Memory B cell (primary cell): ENCODE results near the gene KHSRP.

Experiments
- ATAC-seq: fragments of 150-1000 bp; cut with Tn5 transposase; 2 replicates; pipeline ENCODE4 v1.10.0; 2021; ENCODE audit warnings: low read depth, mild to moderate bottlenecking, moderate library complexity
- DNase-seq, 2 donors: peaks; one replicate each; pipeline ENCODE4 v3.0.0; 2022; ENCODE audit warnings: low spot score in 2 of 2
- H3K27ac Mint-ChIP-seq: one replicate; pipeline ENCODE4 v1.8.0; 2022; ENCODE audit warnings: mild to moderate bottlenecking, moderate library complexity, mixed read lengths
- H3K27me3 Mint-ChIP-seq: one replicate; pipeline ENCODE4 v1.8.0; 2022; ENCODE audit warnings: mixed read lengths
- H3K36me3 Mint-ChIP-seq: one replicate; pipeline ENCODE4 v1.8.0; 2022; ENCODE audit warnings: mild to moderate bottlenecking, mixed read lengths
- H3K4me1 Mint-ChIP-seq: one replicate; pipeline ENCODE4 v1.8.0; 2022; ENCODE audit warnings: mixed read lengths
- H3K4me3 Mint-ChIP-seq: one replicate; pipeline ENCODE4 v1.8.0; 2022; ENCODE audit warnings: mild to moderate bottlenecking, moderate library complexity, mixed read lengths
- H3K9me3 Mint-ChIP-seq: one replicate; pipeline ENCODE4 v1.8.0; 2022; ENCODE audit warnings: mixed read lengths

Gene KHSRP

GRCh38 chr19:6417713-6418561, 6.7 kb downstream of the KHSRP start:
- no peak for ATAC-seq
- Mint-ChIP-seq H3K27ac (no peak overlapping the region), H3K4me1 (peaks cover 11% of the 10 kb centered on the region), H3K27me3 (no peaks in the 10 kb centered on the region), H3K4me3 (no peak overlapping the region), H3K9me3 (no peaks in the 10 kb centered on the region), H3K36me3 (peaks cover 19% of the 10 kb centered on the region)
- no peak for DNase-seq

GRCh38 chr19:6416658-6417405, 7.8 kb downstream of the KHSRP start:
- peaks cover 19% of the 10 kb centered on the region for H3K36me3 Mint-ChIP-seq
- H3K27ac Mint-ChIP-seq: no peak overlapping the region
- no peak overlapping the region for H3K4me3 Mint-ChIP-seq
- ATAC-seq (no peak), DNase-seq (no peak)
- no peaks in the 10 kb centered on the region for H3K27me3 Mint-ChIP-seq
- H3K9me3 Mint-ChIP-seq: no peaks in the 10 kb centered on the region
- H3K4me1 Mint-ChIP-seq: peaks cover 4% of the 10 kb centered on the region

- H3K27me3 Mint-ChIP-seq: no peaks in the 10 kb centered on the region
- no peak overlapping the region for H3K27ac Mint-ChIP-seq
- H3K9me3 Mint-ChIP-seq: no peaks in the 10 kb centered on the region
- ATAC-seq (no peak), DNase-seq (no peak)
- no peak overlapping the region for H3K4me3 Mint-ChIP-seq
- peaks cover 19% of the 10 kb centered on the region for H3K36me3 Mint-ChIP-seq
- no peaks in the 10 kb centered on the region for H3K4me1 Mint-ChIP-seq
Measured at GRCh38 chr19:6415591-6416190, 8.9 kb downstream of the KHSRP start.

GRCh38 chr19:6414793-6415590, 9.6 kb downstream of the KHSRP start:
- Mint-ChIP-seq H3K27ac (no peak overlapping the region), H3K27me3 (no peaks in the 10 kb centered on the region), H3K9me3 (no peaks in the 10 kb centered on the region), H3K4me3 (no peak overlapping the region), H3K36me3 (peaks cover 19% of the 10 kb centered on the region), H3K4me1 (no peaks in the 10 kb centered on the region)
- ATAC-seq: no peak
- no peak for DNase-seq

- ATAC-seq: no peak
- H3K4me1 Mint-ChIP-seq: no peaks in the 10 kb centered on the region
- H3K36me3 Mint-ChIP-seq: peaks cover 16% of the 10 kb centered on the region
- H3K27me3 Mint-ChIP-seq: no peaks in the 10 kb centered on the region
- H3K9me3 Mint-ChIP-seq: no peaks in the 10 kb centered on the region
- DNase-seq: no peak
- H3K27ac Mint-ChIP-seq: no peak overlapping the region
- no peak overlapping the region for H3K4me3 Mint-ChIP-seq
Measured at GRCh38 chr19:6413721-6414643, 10.6 kb downstream of the KHSRP start.

- no peak for ATAC-seq
- peaks cover 13% of the 10 kb centered on the region for H3K36me3 Mint-ChIP-seq
Measured at GRCh38 chr19:6413291-6413690, 11.3 kb downstream of the KHSRP start.

GRCh38 chr19:6412447-6413091, 12.0 kb downstream of the KHSRP start:
- Mint-ChIP-seq H3K4me3 (no peak overlapping the region), H3K27ac (no peak overlapping the region), H3K9me3 (no peaks in the 10 kb centered on the region), H3K4me1 (no peaks in the 10 kb centered on the region), H3K27me3 (no peaks in the 10 kb centered on the region), H3K36me3 (peaks cover 13% of the 10 kb centered on the region)
- DNase-seq (peak in 1 of 2 donors; percentile 18), ATAC-seq (peak; percentile 66)

More at GRCh38 chr19:6413291-6413690, 11.3 kb downstream of the KHSRP start:
- Mint-ChIP-seq H3K9me3 (no peaks in the 10 kb centered on the region), H3K4me1 (no peaks in the 10 kb centered on the region), H3K4me3 (no peak overlapping the region), H3K27me3 (no peaks in the 10 kb centered on the region), H3K27ac (no peak overlapping the region)
- no peak for DNase-seq

GRCh38 chr19:6412061-6412446, 12.6 kb downstream of the KHSRP start:
- Mint-ChIP-seq H3K36me3 (peaks cover 13% of the 10 kb centered on the region), H3K9me3 (no peaks in the 10 kb centered on the region), H3K27ac (no peak overlapping the region), H3K4me3 (no peak overlapping the region), H3K27me3 (no peaks in the 10 kb centered on the region), H3K4me1 (no peaks in the 10 kb centered on the region)
- ATAC-seq (no peak), DNase-seq (no peak)

- Mint-ChIP-seq H3K36me3 (peaks cover 6% of the 10 kb centered on the region), H3K4me1 (no peaks in the 10 kb centered on the region), H3K27ac (no peak overlapping the region), H3K4me3 (no peak overlapping the region), H3K27me3 (no peaks in the 10 kb centered on the region), H3K9me3 (no peaks in the 10 kb centered on the region)
- DNase-seq (no peak), ATAC-seq (no peak)
Measured at GRCh38 chr19:6409346-6409745, 15.3 kb downstream of the KHSRP start.

GRCh38 chr19:6406401-6406800, 18.2 kb downstream of the KHSRP start:
- no peaks in the 10 kb centered on the region for H3K4me1 Mint-ChIP-seq
- H3K4me3 Mint-ChIP-seq: no peak overlapping the region
- no peaks in the 10 kb centered on the region for H3K36me3 Mint-ChIP-seq
- H3K27ac Mint-ChIP-seq: no peak overlapping the region
- DNase-seq: no peak
- no peak for ATAC-seq
- no peaks in the 10 kb centered on the region for H3K9me3 Mint-ChIP-seq
- no peaks in the 10 kb centered on the region for H3K27me3 Mint-ChIP-seq

- H3K27me3 Mint-ChIP-seq: peaks cover 1% of the 10 kb centered on the region
- H3K27ac Mint-ChIP-seq: no peak overlapping the region
- no peak overlapping the region for H3K4me3 Mint-ChIP-seq
- no peak for DNase-seq
- H3K4me1 Mint-ChIP-seq: no peaks in the 10 kb centered on the region
- ATAC-seq: no peak
- no peaks in the 10 kb centered on the region for H3K36me3 Mint-ChIP-seq
- no peaks in the 10 kb centered on the region for H3K9me3 Mint-ChIP-seq
Measured at GRCh38 chr19:6402837-6403608, 21.6 kb downstream of the KHSRP start.

- Mint-ChIP-seq H3K9me3 (no peaks in the 10 kb centered on the region), H3K27me3 (peaks cover 1% of the 10 kb centered on the region), H3K4me1 (no peaks in the 10 kb centered on the region), H3K4me3 (no peak overlapping the region), H3K36me3 (no peaks in the 10 kb centered on the region), H3K27ac (no peak overlapping the region)
- DNase-seq (no peak), ATAC-seq (no peak)
Measured at GRCh38 chr19:6402058-6402457, 22.6 kb downstream of the KHSRP start.
